SU-DHL-6 (cell line): ENCODE data around the gene AGPAT2.

Experiments used
- EZH2phosphoT487 ChIP-seq: fragments of 200-600 bp; sonication (generic), shearing (Covaris generic); conservative IDR thresholded peaks from 2 replicates; pipeline ENCODE4 v1.6.1; 2018; ENCODE audit warnings: mild to moderate bottlenecking, antibody characterized with exemption, low read length, moderate library complexity, mixed read lengths
- TF ChIP-seq, protein P1 (sequence below): fragments of 200-600 bp; sonication (generic); IDR thresholded peaks from one replicate; pipeline ENCODE4 v1.5.1; 2017; ENCODE audit warnings: antibody characterized with exemption, mild to moderate bottlenecking, low read length, moderate library complexity; ENCODE audit not compliant: insufficient read depth, poor library complexity, severe bottlenecking

DNA sequence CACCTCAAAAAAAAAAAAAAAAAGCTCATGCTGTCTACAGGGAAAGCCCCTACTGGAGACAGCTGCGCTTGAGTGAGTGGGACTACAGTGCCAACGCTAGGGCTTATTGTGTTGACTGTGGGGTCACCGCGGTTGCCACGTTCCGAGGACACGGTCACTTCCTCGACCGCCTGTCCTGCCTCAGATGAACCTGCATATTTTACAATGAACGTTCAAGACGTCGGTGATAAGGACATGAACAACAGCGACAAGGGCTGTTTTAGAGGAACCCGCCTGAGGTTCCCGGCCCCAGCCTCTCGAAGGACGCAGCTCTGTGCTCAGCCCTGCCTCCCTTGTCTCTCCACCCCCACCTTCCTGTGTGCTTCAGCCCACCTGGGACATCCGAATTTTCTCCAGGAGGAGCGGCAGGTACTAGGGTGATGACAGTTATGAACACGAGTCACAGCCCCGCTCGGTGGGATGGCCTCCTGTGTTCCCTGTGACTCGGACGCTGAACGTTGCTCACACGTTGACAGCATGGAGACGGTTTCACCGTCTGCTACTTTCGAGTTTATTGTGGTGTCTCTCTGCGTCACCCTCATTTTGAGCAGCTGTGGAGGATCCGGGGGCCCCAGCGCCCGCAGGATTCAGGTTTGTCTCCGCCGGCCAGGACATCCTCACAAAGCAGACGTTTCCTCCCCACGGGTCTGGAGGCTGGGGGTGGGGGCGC lies 13.9 kb upstream of the AGPAT2 start:
- no peak for TF ChIP-seq EZH2phosphoT487
- TF ChIP-seq, protein P1, sequence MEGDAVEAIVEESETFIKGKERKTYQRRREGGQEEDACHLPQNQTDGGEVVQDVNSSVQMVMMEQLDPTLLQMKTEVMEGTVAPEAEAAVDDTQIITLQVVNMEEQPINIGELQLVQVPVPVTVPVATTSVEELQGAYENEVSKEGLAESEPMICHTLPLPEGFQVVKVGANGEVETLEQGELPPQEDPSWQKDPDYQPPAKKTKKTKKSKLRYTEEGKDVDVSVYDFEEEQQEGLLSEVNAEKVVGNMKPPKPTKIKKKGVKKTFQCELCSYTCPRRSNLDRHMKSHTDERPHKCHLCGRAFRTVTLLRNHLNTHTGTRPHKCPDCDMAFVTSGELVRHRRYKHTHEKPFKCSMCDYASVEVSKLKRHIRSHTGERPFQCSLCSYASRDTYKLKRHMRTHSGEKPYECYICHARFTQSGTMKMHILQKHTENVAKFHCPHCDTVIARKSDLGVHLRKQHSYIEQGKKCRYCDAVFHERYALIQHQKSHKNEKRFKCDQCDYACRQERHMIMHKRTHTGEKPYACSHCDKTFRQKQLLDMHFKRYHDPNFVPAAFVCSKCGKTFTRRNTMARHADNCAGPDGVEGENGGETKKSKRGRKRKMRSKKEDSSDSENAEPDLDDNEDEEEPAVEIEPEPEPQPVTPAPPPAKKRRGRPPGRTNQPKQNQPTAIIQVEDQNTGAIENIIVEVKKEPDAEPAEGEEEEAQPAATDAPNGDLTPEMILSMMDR, result no peak
